Psoas muscle (tissue), 8 donors: ENCODE results near the gene XKR7. TPM values are rescaled to one million over a fixed set of nuclear protein-coding genes. Genes with fewer than 3 reads are reported as not detected.

ENCODE experiments used
- ATAC-seq, 4 donors: fragments of 200-7000 bp; cut with Tn5 transposase; one replicate each; pipeline ENCODE4 v1.9.1; 2020; ENCODE audit warnings: moderate library complexity in 3 of 4, mild to moderate bottlenecking in 2 of 4
- DNase-seq, 2 donors: peaks; one replicate each; pipeline ENCODE4 v3.0.0-alpha.2; 2020
- H3K27ac ChIP-seq: fragments of 200-600 bp; one replicate; pipeline ENCODE4 v1.8.0; 2022
- H3K27me3 ChIP-seq, 3 donors: fragments of 200-600 bp in 1 of 3; one replicate each; pipeline versions ENCODE4 v1.6.1 to v1.8.0; 2013 to 2022; ENCODE audit warnings: low read length in 2 of 3, mild to moderate bottlenecking in 2 of 3, moderate library complexity in 1 of 3; ENCODE audit not compliant: insufficient read depth in 3 of 3
- H3K36me3 ChIP-seq, 2 donors: fragments of 200-600 bp in 1 of 2; one replicate each; pipeline versions ENCODE4 v1.6.1 to v1.8.0; 2013 to 2022; ENCODE audit warnings: low read depth in 1 of 2, mild to moderate bottlenecking in 1 of 2, moderate library complexity in 1 of 2; ENCODE audit not compliant: insufficient read depth in 1 of 2
- H3K4me1 ChIP-seq: fragments of 200-600 bp; one replicate; pipeline ENCODE4 v1.8.0; 2022
- H3K4me3 ChIP-seq: fragments of 200-600 bp; one replicate; pipeline ENCODE4 v1.8.0; 2022; ENCODE audit warnings: mild to moderate bottlenecking
- H3K9me3 ChIP-seq: fragments of 200-600 bp; one replicate; pipeline ENCODE4 v1.8.0; 2022
- CTCF ChIP-seq: fragments of 200-600 bp; IDR thresholded peaks from one replicate; pipeline ENCODE4 v1.8.0; 2022; ENCODE audit warnings: antibody characterized with exemption
- WGBS, 3 donors: extraction: QIAGEN DNeasy Blood & Tissue Kit; methylation state at CpG; one replicate each; pipeline versions ENCODE4 v1.1.6 to v1.1.7; 2013; 5-methylcytosine and 5-hydroxymethylcytosine counted together
- intact Hi-C, 2 donors: fragments of 100-400 bp; cut with DNase I; formaldehyde crosslinking; loops; one replicate each; pipeline versions ENCODE4 v1.11.0 to v1.14.2; 2022
- polyA plus RNA-seq, 3 donors: library from polyadenylated mRNA; stranded (reverse); fragments of 200-250 nt; gene quantifications; one replicate each; pipeline ENCODE4 v1.2.3, GENCODE V29; 2013
- total RNA-seq, 4 donors: library from RNA; stranded (reverse); fragmentation: NEBNext Ultra II Directional in 2 of 4; extraction: Animal tissue kit (Norgen Biotek cat#: 25700) in 2 of 4; gene quantifications; one replicate each; pipeline versions ENCODE4 v1.2.1 to v1.2.4, GENCODE V29; 2021 to 2023
- donor health status: healthy with polysubstance abuse.
- donor health status: DM: no; HTN: no; CAD: no; lungs with moderate emphysema.
- donor health status: Bipolar disorder and iron deficiency.
- donor health status: healthy.
- donor health status: DM: yes; HTN: yes; CAD: no.
- donor health status: DM: no; HTN: no; CAD: no.
- donor health status: DM: no; HTN: no; CAD: no.
- donor health status: DM: yes; HTN: yes; CAD: no.

XKR7 gene
- total and polyA plus RNA-seq, 7 donors, result under 0.01 to 0.02 TPM; not detected in 5

GRCh38 chr20:32051720-32052089 lies 83.8 kb downstream of the XKR7 start:
- Histone ChIP-seq H3K27me3 (peaks cover 0 to 59% (median 30%) of the 10 kb centered on the region in 3 donors), H3K27ac (no peak overlapping the region)

GRCh38 chr20:32052090-32052777 lies 84.3 kb downstream of the XKR7 start, which contains the start of gene HCK:
Gene HCK, plus strand, starts transcription at chr20:32052242.
- H3K36me3 ChIP-seq, result no peaks in the 10 kb centered on the region
- peak within 1 kb of the TSS; percentile 48 for H3K4me3 ChIP-seq
- intact Hi-C loops, result no loop called here
- H3K4me1 ChIP-seq, result no peaks in the 10 kb centered on the region
- peaks cover 0 to 59% (median 30%) of the 10 kb centered on the region in 3 donors for H3K27me3 ChIP-seq
- no peak for TF ChIP-seq CTCF
- DNase-seq, result peak; percentile 28 to 69
- WGBS, 3 donors, result 1% methylated on average over 49 to 58 of the region's 58 CpGs
- H3K27ac ChIP-seq, result no peak within 1 kb of the TSS
- ATAC-seq, result peak in 2 of 4 donors; percentile 34 to 60
- H3K9me3 ChIP-seq, result no peaks in the 10 kb centered on the region

More at GRCh38 chr20:32051720-32052089, 83.8 kb downstream of the XKR7 start:
- no peak for TF ChIP-seq CTCF
- no peaks in the 10 kb centered on the region for H3K4me1 ChIP-seq
- no peaks in the 10 kb centered on the region for H3K9me3 ChIP-seq
- no peak for ATAC-seq
- intact Hi-C loops, result no loop called here
- H3K4me3 ChIP-seq, result peak overlapping the region; percentile 48
- 9 to 16% (median 11%) methylated on average over 14 of the region's 14 CpGs for WGBS, 3 donors
- DNase-seq, result no peak
- H3K36me3 ChIP-seq, result no peaks in the 10 kb centered on the region

GRCh38 chr20:32052778-32053362 lies 84.9 kb downstream of the XKR7 start:
- ATAC-seq, result peak in 3 of 4 donors; percentile 38 to 67 (median 54)
- Histone ChIP-seq H3K36me3 (no peaks in the 10 kb centered on the region), H3K4me3 (peak overlapping the region; percentile 48), H3K9me3 (no peaks in the 10 kb centered on the region), H3K4me1 (no peaks in the 10 kb centered on the region), H3K27me3 (peaks cover 0 to 65% (median 30%) of the 10 kb centered on the region in 3 donors), H3K27ac (no peak overlapping the region)
- intact Hi-C loops, result no loop called here
- TF ChIP-seq CTCF, result no peak
- peak; percentile 58 to 83 for DNase-seq
- 13 to 17% (median 13%) methylated on average over 20 to 21 of the region's 22 CpGs for WGBS, 3 donors

Other genes with a start within 250 kb of the XKR7 start
- gene BCL2L1, start 245.3 kb upstream of the XKR7 start, total RNA-seq, result 10 to 100 TPM; 34.5 to 95.1 (median 76.3) TPM
- gene BCL2L1, start 245.3 kb upstream of the XKR7 start, polyA plus RNA-seq, result 100 to 1,000 TPM in 1 of 3 donors, 10 to 100 TPM in 2; 42.3 to 204 (median 48.2) TPM
- gene TPX2, start 228.9 kb upstream of the XKR7 start, total RNA-seq, result 1 to 10 TPM in 3 of 4 donors, under 1 TPM in 1; 0.63 to 2.2 (median 1.6) TPM
- gene TPX2, start 228.9 kb upstream of the XKR7 start, polyA plus RNA-seq, result 1 to 10 TPM; 2.6 to 8.5 (median 3.4) TPM
- gene MYLK2, start 148.8 kb upstream of the XKR7 start, total RNA-seq, result 100 to 1,000 TPM in 2 of 4 donors, 10 to 100 TPM in 2; 55.8 to 144 (median 102) TPM
- 100 to 1,000 TPM in 1 of 3 donors, 10 to 100 TPM in 2; 30.6 to 273 (median 91.4) TPM for gene MYLK2, start 148.8 kb upstream of the XKR7 start, polyA plus RNA-seq
- 1 to 10 TPM in 2 of 4 donors, under 1 TPM in 2; 0.59 to 3.8 (median 1.2) TPM for gene FOXS1, start 122.5 kb upstream of the XKR7 start, total RNA-seq
- 1 to 10 TPM in 1 of 3 donors, under 1 TPM in 2; 0.65 to 1.3 (median 0.87) TPM for gene FOXS1, start 122.5 kb upstream of the XKR7 start, polyA plus RNA-seq
- gene DUSP15, start 97.6 kb upstream of the XKR7 start, total RNA-seq, result under 1 TPM in 1 of 4 donors, not detected in 3; 0.51 TPM
- under 1 TPM; 0.04 to 0.22 (median 0.17) TPM for gene DUSP15, start 97.6 kb upstream of the XKR7 start, polyA plus RNA-seq
- gene TTLL9, start 97.5 kb upstream of the XKR7 start, total RNA-seq, result not detected
- under 1 TPM in 1 of 3 donors, not detected in 2; 0.01 TPM for gene TTLL9, start 97.5 kb upstream of the XKR7 start, polyA plus RNA-seq
- 10 to 100 TPM in 2 of 4 donors, 1 to 10 TPM in 2; 7.8 to 15.8 (median 11.1) TPM for gene PDRG1, start 16.1 kb upstream of the XKR7 start, total RNA-seq
- gene PDRG1, start 16.1 kb upstream of the XKR7 start, polyA plus RNA-seq, result 10 to 100 TPM; 12.9 to 37.5 (median 32.4) TPM
- gene CCM2L, start 42.3 kb downstream of the XKR7 start, total RNA-seq, result 1 to 10 TPM; 3.3 to 7.3 (median 3.7) TPM
- 1 to 10 TPM; 3.4 to 4.9 (median 4.0) TPM for gene CCM2L, start 42.3 kb downstream of the XKR7 start, polyA plus RNA-seq
- 1 to 10 TPM; 1.9 to 5.5 (median 2.8) TPM for gene HCK, start 84.1 kb downstream of the XKR7 start, total RNA-seq
- gene HCK, start 84.1 kb downstream of the XKR7 start, polyA plus RNA-seq, result 1 to 10 TPM in 2 of 3 donors, under 1 TPM in 1; 0.79 to 1.2 (median 1.2) TPM
- gene TM9SF4, start 141.6 kb downstream of the XKR7 start, total RNA-seq, result 10 to 100 TPM; 25.7 to 28.0 (median 27.0) TPM
- gene TM9SF4, start 141.6 kb downstream of the XKR7 start, polyA plus RNA-seq, result 10 to 100 TPM; 14.0 to 18.0 (median 17.9) TPM
- 1 to 10 TPM; 4.9 to 9.6 (median 6.0) TPM for gene PLAGL2, start 239.6 kb downstream of the XKR7 start, total RNA-seq
- gene PLAGL2, start 239.6 kb downstream of the XKR7 start, polyA plus RNA-seq, result 1 to 10 TPM; 1.7 to 5.3 (median 2.3) TPM
- gene POFUT1, start 239.7 kb downstream of the XKR7 start, total RNA-seq, result 10 to 100 TPM; 14.0 to 20.8 (median 17.1) TPM
- 10 to 100 TPM in 1 of 3 donors, 1 to 10 TPM in 2; 7.8 to 22.9 (median 8.1) TPM for gene POFUT1, start 239.7 kb downstream of the XKR7 start, polyA plus RNA-seq